Measurements from ENCODE around the gene MED12. TPM values are rescaled to one million over a fixed set of nuclear protein-coding genes. Genes with fewer than 3 reads are reported as not detected.
A peak's percentile ranks its signal among the peaks of the same experiment; 100 is the strongest.

Gene MED12
- total and polyA plus RNA-seq, 8 donors: 12.2 to 25.7 (median 17.5) TPM

DNA sequence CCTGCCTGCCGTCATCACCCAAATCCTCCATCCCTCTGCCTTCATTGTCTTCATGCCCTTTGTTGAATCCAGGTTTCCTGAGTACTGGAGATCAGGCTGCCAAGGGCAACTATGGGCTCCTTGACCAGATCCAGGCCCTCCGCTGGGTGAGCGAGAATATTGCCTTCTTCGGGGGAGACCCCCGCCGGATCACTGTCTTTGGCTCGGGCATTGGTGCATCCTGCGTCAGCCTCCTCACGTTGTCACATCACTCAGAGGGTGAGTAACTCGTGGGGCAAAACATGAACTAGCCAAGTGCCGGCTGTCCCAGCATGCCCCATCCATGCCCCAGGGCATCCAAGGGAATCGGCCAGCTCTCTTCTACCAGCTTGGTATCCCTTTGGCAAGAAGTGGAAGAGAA lies 45.7 kb downstream of the MED12 start:
- H3K27me3 ChIP-seq: no peaks in the 10 kb centered on the region
- 78 to 83% methylated on average over 12 of the region's 12 CpGs for WGBS, 2 donors
- ATAC-seq (no peak), FAIRE-seq (no peak), DNase-seq (no peak)
- no peaks in the 10 kb centered on the region for H3K36me3 ChIP-seq
- no peaks in the 10 kb centered on the region for H3K9me3 ChIP-seq
- H3K27ac ChIP-seq: no peak overlapping the region
- H3K4me1 ChIP-seq: no peaks in the 10 kb centered on the region
- intact Hi-C loops (cut with DNase I): no loop called here
- H3K4me3 ChIP-seq: no peak overlapping the region
- TF ChIP-seq CTCF (IDR thresholded peaks at IDR 0.05): no peak

- WGBS, 2 donors: 77 to 82% methylated on average over 6 of the region's 6 CpGs
- FAIRE-seq: no peak
- no peaks in the 10 kb centered on the region for H3K9me3 ChIP-seq
- no peak for TF ChIP-seq CTCF (IDR thresholded peaks at IDR 0.05)
- H3K4me3 ChIP-seq: no peak overlapping the region
- H3K27me3 ChIP-seq: no peaks in the 10 kb centered on the region
- intact Hi-C loops (cut with DNase I): no loop called here
- ATAC-seq: no peak
- no peaks in the 10 kb centered on the region for H3K36me3 ChIP-seq
- no peaks in the 10 kb centered on the region for H3K4me1 ChIP-seq
- H3K27ac ChIP-seq: no peak overlapping the region
- DNase-seq: no peak
These were observed 48.1 kb downstream of the MED12 start for GRCh38 chrX:71166461-71166860.

DNA sequence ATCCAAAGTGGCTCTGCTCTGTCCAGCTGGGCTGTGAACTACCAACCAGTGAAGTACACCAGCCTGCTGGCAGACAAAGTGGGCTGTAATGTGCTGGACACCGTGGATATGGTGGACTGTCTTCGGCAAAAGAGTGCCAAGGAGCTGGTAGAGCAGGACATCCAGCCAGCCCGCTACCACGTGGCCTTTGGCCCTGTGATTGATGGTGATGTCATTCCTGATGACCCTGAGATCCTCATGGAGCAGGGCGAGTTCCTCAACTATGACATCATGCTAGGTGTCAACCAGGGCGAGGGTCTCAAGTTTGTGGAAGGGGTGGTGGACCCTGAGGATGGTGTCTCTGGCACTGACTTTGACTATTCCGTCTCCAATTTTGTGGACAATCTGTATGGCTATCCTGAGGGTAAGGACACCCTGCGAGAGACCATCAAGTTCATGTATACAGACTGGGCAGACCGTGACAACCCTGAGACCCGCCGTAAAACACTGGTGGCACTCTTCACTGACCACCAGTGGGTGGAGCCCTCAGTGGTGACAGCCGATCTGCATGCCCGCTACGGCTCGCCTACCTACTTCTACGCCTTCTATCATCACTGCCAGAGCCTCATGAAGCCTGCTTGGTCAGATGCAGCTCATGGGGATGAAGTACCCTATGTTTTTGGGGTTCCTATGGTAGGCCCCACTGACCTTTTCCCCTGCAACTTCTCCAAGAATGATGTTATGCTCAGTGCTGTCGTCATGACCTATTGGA lies 48.8 kb downstream of the MED12 start:
- DNase-seq: no peak
- no peak overlapping the region for H3K4me3 ChIP-seq
- no peak for TF ChIP-seq CTCF (IDR thresholded peaks at IDR 0.05)
- no peaks in the 10 kb centered on the region for H3K36me3 ChIP-seq
- FAIRE-seq: no peak
- no peaks in the 10 kb centered on the region for H3K27me3 ChIP-seq
- no peak for ATAC-seq
- no peaks in the 10 kb centered on the region for H3K4me1 ChIP-seq
- no peak overlapping the region for H3K27ac ChIP-seq
- no peaks in the 10 kb centered on the region for H3K9me3 ChIP-seq
- intact Hi-C loops (cut with DNase I): no loop called here
- 83% methylated on average over 17 of the region's 17 CpGs for WGBS, 2 donors

DNA sequence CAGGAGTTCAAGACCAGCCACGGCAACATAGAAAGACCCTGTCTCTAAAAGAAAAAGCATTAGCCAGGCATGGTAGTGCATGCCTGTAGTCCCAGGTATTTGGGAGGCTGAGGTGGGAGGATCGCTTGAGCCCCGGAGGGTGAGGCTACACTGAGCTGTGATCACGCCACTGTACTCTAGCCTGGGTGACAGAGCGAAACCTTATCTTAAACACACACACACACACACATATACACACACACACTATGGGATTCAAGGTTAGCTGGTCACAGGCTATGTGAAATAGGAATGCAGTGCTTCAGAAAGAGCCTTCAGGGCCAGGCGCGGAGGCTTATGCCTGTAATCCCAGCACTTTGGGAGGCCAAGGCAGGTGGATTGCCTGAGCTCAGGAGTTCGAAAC lies 49.7 kb downstream of the MED12 start:
- no peak for TF ChIP-seq CTCF (IDR thresholded peaks at IDR 0.05)
- DNase-seq (no peak), ATAC-seq (no peak), FAIRE-seq (no peak)
- Histone ChIP-seq H3K27ac (no peak overlapping the region), H3K27me3 (no peaks in the 10 kb centered on the region), H3K4me1 (no peaks in the 10 kb centered on the region), H3K9me3 (no peaks in the 10 kb centered on the region), H3K36me3 (no peaks in the 10 kb centered on the region), H3K4me3 (no peak overlapping the region)
- intact Hi-C loops (cut with DNase I): no loop called here
- 74 to 75% methylated on average over 8 of the region's 8 CpGs for WGBS, 2 donors

DNA sequence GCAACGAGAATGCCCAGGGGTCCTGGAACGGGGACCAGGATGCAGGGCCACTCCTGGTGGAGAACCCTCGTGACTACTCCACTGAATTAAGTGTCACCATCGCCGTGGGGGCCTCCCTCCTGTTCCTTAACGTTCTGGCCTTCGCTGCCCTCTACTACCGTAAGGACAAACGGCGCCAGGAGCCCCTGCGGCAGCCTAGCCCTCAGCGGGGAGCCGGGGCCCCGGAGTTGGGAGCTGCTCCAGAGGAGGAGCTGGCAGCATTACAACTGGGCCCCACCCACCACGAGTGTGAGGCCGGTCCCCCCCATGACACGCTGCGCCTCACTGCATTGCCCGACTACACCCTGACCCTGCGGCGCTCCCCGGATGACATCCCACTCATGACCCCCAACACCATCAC lies 51.2 kb downstream of the MED12 start:
- FAIRE-seq (no peak), ATAC-seq (no peak), DNase-seq (peak in 1 of 6 donors; percentile 60)
- Histone ChIP-seq H3K27ac (no peak overlapping the region), H3K4me1 (no peaks in the 10 kb centered on the region), H3K4me3 (no peak overlapping the region), H3K27me3 (no peaks in the 10 kb centered on the region), H3K9me3 (no peaks in the 10 kb centered on the region), H3K36me3 (no peaks in the 10 kb centered on the region)
- WGBS, 2 donors: 84 to 87% methylated on average over 21 to 22 of the region's 22 CpGs
- no peak for TF ChIP-seq CTCF (IDR thresholded peaks at IDR 0.05)
- intact Hi-C loops (cut with DNase I): no loop called here
